Kidney capillary endothelial cell (primary cell): ENCODE results near the gene GRIA1.
A peak's percentile ranks its signal among the peaks of the same experiment; 100 is the strongest.
"Not testable (repeated sequence)": the region's sequence is repeated elsewhere in the genome, so short reads cannot be mapped to it uniquely, and the experiment has no call there.

Source experiments
- DNase-seq: peaks from one replicate; pipeline ENCODE4 v3.0.0-alpha.2; 2018; ENCODE audit warnings: low spot score

GRIA1 gene

DNA sequence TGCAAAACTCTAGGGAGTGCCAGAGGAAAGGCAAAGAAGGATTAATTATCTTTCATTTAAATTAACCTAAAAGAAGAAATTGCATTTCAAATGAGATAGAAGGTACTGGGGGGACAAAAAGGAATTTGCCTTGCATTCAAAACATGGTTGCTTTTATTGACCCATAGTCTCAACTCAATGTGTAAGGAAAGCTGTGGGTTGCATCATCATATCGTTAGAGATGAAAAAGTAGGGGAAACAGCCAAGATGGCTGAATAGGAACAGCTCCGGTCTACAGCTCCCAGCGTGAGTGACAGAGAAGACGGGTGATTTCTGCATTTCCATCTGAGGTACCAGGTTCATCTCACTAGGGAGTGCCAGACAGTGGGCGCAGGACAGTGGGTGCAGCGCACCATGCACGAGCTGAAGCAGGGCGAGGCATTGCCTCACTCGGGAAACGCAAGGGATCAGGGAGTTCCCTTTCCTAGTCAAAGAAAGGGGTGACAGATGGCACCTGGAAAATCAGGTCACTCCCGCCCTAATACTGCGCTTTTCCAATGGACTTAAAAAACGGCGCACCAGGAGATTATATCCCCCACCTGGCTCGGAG, 232.6 kb downstream of the GRIA1 start:
- DNase-seq = not testable (repeated sequence)

DNA sequence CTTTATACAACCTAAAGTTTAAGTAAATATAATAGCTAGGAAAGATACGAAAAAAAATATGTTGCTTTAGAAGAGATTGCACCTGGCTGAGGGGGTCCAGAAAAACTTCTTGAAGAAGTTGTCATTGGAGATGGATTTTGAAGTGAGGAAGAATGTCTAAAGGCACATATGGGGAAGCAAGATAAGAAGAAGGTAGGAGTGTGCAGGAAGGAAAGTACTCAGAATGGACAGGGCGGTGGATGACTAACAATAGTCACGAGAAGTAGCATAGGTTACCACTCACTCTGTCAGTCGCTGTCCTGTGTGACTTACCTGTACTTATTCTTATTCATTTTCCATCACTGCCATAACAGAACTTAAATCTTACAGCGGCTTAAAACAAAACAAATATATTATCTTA, 251.6 kb downstream of the GRIA1 start:
- DNase-seq = no peak

DNA sequence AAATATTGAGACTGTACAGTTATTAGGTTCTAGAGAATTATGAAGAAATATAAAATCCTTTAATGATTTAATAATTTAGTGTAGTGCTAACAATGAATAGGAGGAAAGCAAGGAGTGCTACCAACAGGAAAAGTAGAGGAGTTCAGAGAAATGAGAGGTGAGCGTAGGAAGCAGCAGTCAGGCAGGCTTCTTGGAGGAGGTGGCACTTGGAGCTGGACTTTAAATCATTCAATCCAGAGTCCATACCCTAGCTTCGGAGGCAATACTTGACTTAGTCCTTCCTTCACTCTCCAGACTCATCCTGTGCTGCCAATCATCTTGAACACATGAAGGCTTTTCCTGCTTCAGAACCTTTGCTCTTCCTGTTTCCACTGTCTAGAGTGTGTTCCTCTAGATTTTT, 254.3 kb downstream of the GRIA1 start:
- no peak for DNase-seq

DNA sequence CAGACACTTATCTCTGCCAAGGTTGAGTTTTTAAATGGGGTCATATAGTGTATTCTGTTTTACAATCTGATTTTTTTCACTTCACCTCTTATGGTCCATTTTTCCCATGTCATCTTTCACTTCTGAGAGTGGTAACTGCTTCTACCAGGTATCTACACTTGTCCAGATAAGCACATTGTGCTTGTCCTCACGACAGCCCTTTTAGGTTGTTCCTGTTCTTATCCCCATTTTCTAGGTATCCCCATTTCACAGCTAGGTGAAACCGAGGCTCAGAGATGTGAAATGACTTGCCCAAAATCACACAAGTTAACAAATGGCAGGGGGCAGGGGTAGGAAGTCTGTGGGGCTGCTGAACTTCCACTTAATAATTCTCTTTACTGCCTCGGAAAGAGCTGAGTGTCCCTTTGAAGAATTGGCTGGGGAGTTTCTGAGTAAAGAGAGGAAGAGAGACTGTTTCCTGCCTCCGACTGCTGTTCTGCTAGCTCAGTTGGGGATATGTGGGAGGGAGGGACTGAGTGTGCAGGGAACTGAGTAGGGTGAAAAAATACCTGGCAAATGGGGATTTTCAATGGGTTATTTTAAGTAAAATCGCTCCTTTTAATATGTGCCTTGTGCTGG, 255.4 kb downstream of the GRIA1 start:
- peak; percentile 26 for DNase-seq

DNA sequence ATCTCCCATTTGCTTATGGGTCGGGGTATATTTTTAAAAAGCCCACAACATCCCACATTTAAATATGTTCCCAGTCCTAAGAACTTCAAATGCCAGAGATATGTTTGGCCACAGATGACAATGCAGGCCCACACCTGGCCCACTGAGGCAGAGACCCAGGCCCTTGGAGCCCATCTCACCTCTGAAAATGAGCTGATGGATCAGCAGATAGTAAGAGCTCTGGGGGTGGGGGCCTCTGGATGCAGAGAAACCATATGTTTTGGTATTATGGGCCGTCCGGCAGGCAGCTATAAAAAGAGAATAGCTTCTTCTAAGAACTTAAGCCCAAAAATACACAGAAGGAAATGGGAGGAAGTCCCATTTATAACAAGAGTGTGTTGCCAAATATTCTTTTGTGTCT, 256.0 kb downstream of the GRIA1 start:
- DNase-seq = no peak

DNA sequence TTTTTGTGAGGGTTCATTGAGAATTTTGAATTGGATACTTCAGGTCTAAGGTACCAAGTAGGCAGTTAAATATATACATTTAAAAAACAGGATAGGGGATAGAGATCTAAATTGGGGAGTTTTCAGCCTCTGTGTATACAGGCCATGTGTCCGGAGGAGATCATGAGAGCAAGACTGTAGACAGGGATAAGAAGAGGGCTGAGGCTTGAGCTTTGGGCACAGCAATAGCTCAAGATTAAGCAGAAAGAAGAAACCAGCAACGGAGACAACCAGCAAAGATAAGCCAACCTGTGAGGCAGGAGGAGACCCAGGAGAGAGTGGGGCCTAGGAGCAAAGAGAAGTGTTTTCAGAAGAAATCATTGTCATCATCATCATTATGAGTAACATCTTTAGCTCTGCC, 258.4 kb downstream of the GRIA1 start:
- no peak for DNase-seq

DNA sequence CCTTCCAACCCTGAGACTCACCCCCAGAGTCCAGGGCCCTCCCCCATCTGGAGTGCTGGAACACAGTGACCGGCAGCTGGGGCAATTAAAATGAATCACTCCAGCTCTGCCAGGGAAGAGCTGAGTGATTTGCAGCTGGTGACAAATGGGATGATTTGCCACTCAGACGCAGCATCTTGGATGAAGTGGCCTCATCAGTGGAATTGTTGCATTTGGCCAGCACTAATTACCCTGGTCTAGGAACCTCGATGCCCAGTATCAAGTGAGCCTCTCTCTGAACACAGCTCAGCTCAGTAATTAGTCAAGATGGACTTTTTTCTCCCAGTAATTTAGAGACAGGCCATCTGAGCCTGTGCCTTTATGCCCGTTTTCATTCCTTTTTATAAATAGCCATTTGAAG, 259.5 kb downstream of the GRIA1 start:
- DNase-seq = no peak

DNA sequence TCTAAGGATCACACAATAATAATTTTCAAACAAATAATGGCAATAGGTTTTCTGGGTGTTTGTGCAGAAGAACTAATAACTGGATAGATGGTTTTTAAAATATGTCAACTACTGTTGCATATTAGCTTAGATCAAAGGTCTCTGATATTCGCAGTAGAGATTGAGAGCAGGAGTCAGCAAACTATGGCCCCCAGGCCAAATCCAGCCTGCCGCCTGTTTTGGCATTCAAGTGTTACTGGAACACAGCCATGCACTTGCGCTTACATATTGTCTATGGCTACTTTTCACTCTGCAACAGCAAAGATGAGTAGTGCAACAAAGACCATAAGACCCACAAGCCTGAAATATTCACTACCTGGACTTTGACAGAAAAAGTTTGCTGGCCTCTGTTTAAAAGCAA, 260.8 kb downstream of the GRIA1 start:
- no peak for DNase-seq

DNA sequence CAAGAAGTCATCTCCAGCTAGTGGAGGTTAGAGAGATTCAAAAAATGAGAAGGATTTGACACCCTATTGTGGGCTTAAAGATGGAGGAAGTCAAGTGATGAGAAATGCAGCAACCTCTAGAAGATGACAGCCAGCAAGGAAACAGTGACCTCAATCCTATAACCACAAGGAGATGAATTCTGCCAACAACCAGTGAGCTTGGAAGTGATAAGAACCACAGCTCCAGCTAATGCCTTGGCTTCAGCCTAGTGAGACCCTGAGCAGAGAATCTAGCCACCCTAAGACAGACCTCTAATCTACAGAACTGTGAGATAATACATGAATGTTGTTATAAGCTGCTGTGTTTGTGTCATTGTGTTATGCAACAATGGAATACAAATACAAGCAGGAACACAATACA, 262.4 kb downstream of the GRIA1 start:
- DNase-seq = no peak

DNA sequence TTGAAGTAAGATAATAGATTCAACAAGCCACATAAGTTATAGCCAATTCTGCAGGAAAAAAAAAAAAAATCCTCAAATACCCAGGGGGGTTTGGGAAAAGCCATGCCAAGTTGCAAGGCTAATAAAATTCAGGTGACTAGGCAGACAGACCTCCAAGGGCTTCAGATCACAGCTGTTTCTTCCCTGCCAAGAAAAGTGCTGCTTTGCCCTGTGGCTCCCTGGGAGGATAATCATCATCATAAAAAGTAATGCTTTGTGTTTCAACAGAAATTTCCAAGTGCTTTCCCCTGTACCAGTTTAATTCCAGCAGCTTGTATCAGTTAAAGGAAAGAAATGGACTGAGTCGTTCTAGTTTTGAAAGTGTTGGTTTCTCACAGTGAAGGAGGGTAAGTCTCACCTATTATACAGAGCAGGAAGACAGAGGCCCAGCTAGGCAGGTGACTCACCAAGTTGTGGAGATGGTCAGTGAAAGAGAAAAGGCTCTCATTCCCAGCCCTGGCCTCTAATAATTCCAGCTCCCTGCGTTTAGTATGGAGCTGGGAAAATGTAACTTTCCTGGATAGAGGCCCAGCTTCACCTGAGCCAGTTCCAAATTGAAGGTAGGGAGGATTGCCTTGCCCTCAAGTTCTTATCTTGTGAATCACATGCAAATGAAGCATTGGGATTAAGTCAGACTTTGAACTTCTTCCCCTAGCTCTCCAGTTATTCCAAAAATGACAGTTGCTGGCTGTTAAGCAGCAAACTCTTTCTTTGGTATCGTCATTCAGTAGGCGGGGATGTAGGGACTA, 263.4 kb downstream of the GRIA1 start:
- DNase-seq = no peak

DNA sequence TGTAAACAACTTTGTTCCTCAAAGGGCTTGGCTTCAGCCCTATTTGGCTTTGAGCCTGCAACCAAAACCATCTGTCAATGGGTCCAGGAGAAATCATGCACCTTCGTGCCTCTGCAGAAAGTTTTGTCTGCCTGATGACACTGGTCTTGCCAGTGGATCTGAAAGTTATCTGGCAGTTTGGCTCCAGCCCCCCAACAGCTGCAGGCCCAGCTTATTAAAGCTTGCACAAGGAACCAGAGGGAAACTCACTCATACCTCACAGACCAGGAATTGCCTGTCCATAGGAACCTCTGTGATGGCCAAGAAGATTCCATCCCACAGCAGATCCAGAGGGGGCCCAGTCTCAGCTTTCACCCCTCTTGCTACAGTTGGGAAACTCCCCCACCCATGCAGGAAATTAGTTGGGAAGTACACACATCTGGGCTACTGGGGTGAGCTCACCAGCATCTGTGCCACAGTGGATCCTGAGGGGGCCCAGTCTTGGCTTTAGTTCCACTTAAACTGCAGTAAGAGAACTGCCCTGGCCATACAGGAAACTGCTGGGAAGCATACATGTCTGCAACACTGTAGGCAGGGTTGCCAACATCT, 265.5 kb downstream of the GRIA1 start:
- no peak for DNase-seq

DNA sequence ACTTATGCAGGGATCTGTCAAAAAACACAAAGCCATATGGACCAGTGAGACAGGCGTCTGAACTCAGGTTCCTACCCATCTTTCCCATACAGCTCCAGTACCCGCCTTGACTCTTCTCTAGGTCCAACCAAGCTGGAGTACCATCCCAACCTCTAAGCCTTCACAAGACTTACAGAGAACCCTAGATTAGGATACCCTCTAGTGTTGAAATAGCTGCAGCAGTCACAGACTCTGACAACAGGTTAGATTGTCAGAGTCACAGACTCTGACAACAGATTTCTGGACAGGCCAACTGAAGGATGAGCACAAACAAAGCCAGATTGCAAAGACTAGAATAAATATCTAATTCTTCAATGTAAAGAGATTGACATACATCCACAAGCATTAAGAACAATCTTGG, 266.1 kb downstream of the GRIA1 start:
- DNase-seq = no peak

DNA sequence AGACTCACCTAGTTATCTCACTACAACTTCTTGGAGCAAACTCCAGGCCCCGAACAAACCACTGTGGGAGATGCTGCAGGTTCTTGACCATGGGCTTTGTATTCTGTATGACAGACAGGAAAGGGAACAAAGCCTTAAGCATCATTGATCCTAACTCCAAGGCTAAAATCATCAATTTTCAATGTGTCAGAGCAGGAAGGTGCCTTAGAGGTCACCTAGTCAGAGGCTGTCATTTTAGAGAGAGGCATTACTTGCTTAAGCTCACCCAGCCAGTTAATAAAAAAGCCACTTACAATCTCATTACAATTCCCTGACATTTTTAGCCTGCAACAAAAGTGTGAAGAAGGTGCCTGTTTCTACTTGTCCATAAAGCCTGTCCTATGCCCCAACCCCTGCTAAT, 275.5 kb downstream of the GRIA1 start:
- no peak for DNase-seq

DNA sequence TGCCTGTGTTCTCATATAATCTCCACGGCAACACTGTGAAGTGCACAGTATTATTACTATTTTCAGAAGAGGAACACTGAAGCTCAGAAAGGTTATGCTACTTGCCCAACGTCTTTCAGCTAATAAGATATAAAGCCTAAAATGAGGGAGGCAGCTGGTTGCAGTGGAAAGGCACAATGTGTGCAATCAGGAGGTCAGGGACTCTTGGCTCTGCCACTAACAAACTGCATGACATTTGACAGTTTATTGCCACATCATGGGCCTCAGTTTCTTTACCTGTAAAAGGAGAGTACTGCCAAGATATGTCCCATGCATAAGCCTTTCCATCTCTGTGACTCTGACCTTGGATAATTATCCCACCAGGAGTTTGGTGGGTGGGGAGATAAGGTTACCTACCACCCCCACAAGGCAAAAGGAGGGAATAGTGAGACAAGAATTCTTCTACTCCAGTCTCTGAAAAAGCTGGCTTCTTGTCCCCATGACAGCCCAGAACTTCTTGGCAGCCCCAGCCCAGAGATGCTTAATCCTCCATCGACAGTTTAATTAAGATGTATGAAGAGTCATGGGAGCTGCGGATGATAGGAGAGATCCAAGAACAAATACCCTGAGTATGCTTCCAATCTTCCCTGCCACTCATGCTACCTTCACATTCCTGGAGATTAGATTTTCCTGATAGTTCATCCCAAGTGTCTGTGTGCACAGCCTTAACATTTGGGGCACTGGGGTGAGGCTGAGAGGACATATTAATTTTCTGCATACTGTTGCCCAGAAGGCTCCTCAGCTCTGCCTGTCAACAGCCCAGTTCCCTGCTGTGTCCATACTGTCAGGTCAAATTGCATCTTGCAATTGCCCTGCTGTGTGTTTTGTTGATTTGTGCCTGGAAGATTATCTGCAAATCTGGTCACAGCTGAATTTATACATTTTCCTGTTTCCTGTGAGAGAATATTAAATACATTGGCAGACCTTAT, 277.0 kb downstream of the GRIA1 start:
- DNase-seq = no peak

DNA sequence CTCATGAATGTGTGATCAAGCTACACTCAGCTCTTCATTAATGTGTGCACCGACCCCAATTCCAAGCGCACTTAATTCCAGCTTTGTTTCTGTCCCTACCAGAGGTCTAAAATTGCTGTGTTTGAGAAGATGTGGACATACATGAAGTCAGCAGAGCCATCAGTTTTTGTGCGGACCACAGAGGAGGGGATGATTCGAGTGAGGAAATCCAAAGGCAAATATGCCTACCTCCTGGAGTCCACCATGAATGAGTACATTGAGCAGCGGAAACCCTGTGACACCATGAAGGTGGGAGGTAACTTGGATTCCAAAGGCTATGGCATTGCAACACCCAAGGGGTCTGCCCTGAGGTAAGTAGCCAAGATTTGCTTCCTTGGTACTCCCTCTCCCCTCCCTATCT, 279.6 kb downstream of the GRIA1 start:
- DNase-seq = no peak

DNA sequence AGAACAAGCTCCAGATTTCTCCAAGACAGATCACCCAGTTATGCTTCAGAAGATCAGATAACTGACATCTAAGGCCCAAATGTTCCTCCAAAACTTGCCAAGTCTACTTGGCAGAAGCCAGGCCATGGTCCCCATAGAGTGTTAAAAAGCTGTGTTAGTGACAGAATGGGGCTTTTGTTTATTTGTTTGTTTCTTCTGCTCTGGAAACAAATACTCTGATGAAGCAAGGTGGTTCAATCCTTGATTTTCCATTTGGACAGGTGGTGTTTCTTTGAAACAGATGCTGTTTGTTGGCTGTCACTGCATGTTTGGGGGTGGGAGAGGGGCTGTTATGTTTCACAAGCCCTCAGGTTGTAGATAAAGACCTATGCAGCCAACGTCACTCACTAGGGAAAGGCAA, 284.2 kb downstream of the GRIA1 start:
- no peak for DNase-seq

DNA sequence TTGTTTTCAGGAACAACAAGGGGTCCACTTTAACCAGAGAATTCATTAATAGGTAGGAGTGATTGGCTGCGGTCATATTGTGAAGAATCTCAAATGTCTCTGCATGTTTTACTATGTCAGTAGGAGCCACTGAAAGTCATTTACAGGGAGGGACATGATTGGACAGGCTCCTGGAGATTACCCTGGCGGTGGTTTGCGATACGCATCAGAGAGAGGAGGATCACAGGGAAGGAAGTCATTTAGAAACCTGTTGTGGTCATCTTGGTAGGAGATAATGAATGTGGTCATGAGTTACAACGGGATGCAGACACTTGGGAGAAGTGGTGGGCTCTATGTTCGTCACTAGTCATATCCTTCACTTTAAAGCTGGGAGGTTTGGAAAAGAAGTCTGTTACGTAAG, 285.5 kb downstream of the GRIA1 start:
- DNase-seq = no peak

DNA sequence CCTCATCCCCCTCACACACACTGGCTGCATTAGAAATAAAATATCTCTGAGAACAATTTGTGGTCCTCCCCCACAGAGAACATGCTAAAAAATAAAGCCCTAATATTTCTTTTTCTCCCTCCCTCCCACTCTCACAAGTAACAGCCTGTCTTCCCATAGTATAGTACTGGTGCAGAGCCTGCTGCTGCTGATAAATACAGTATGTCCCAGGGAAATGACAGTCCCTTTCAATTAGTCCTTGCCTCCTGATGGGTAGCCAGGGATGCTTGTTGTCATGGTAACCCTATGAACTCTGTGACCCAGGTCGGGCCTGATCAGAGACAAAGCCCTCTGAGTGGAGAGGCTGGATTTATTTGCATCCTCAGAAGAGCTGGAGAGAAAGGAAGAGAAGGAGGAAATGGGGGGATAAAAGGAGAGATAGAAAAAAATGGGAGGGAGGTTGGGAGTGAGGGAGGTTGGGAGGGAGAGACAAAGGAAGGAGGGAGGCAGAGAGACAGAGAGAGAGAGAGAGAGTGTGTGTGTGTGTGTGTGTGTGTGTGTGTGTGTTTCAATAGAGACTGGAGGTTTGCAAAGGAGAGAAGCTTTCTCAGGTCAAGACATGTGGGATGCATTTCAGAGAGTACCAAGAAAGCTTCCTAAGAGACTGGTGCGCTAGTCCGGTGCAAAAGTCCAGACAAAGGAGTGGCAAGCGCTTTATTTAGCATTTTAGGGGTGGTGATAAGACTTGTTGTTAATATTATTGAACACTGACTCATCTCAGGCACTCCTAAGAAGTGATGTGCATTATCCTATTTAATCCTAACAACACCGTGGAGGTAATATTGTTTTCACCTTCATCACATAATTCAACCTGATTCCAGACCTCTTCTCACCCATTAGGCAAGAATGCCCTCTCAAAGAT, 287.5 kb downstream of the GRIA1 start:
- DNase-seq = no peak

DNA sequence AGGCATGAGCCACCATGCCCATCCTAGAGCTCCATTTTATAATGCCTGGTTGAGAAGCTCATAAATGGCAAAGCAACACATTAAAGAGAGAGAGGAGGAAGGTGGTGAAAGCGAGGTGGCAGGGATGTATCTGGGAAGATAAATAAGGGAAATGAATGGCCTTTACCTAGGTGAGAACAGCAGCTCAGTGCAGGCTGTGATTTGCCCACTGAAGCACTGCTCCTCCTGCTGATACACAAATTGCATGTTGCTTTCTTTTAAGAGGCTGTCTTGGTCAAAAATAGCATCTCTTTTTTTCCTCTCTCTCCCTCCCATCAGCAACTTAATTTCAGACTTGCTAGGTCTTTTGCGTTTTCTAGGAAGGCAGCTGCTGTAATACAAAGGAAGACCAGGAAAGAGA, 289.4 kb downstream of the GRIA1 start:
- DNase-seq = no peak

DNA sequence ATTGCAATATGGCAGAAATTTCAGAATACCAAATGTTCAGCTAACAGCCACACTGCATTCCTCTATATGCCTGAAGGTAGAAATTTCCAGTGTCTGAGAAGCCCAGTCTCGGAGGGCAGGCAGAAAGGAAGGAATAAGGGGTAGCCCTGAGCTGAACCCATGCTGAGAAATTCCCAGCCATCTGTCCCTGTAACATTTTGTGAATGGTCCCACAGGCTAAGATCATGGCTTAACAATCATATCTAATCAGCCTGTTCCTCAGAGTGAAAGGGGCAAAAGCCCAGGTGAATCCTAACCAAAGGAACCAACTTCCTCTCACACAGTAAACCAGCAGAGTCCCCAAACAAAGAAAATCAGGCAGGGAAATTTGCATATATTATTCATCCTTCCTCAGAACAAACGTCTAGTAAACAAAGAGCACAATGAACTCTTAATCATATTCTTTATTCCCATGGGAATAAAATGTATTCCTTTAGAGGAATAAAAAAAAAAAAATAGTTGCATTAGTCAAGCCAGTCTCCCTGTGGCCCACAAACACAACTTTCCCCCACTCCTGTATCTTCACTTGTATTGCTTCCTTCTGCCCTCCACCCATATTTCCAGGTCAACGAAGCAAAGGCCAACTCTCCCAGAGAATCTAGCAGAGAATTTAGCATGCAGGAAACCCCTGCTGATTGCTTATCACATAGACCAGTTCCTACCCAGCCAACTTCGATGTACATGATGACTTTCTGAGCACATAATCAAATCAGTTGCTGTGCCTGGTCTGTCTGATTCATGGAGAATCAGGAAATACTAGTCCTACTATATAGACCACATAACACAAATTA, 290.6 kb downstream of the GRIA1 start:
- peak; percentile 80 for DNase-seq
